Fibroblast of the aortic adventitia (primary cell): ENCODE data around the gene PACSIN3. TPM values are rescaled to one million over a fixed set of nuclear protein-coding genes. Genes with fewer than 3 reads are reported as not detected.

Source experiments
- DNase-seq: peaks from one replicate; pipeline ENCODE4 v3.0.0-alpha.2; 2010; ENCODE audit warnings: low read depth
- H3K4me3 ChIP-seq: 2 replicates; pipeline ENCODE4 v1.5.1; 2011; ENCODE audit warnings: low read depth, mild to moderate bottlenecking, control low read depth, low read length, moderate library complexity
- CTCF ChIP-seq: IDR thresholded peaks from 2 replicates; pipeline ENCODE4 v1.5.1; 2011; ENCODE audit warnings: mild to moderate bottlenecking, low read length, control low read depth, inconsistent platforms; ENCODE audit not compliant: insufficient read depth
- total RNA-seq: library from RNA; depleted of rRNA; stranded (reverse); fragments of >200 nt; gene quantifications from 2 replicates; pipeline ENCODE4 v1.2.3, GENCODE V29; 2012; ENCODE audit warnings: low replicate concordance

The PACSIN3 gene
- total RNA-seq = 28.8 and 31.6 TPM in 2 replicates

GRCh38 chr11:47186076-47186699 is at the start of gene PACSIN3:
Gene PACSIN3 (minus strand): TSS chr11:47186434. CDS start chr11:47182727, 3,707 bp downstream.
- peak within 1 kb of the TSS; percentile 65 for H3K4me3 ChIP-seq
- DNase-seq = no peak
- TF ChIP-seq CTCF = peak; percentile 0

GRCh38 chr11:47235163-47235562 is 48.9 kb upstream of the PACSIN3 start:
- DNase-seq = no peak
- TF ChIP-seq CTCF = no peak
- H3K4me3 ChIP-seq = no peak overlapping the region

GRCh38 chr11:47234669-47235100 is 48.5 kb upstream of the PACSIN3 start:
- DNase-seq = no peak
- H3K4me3 ChIP-seq = no peak overlapping the region
- TF ChIP-seq CTCF = no peak

- peak; percentile 74 for DNase-seq
- no peak overlapping the region for H3K4me3 ChIP-seq
- peak; percentile 56 for TF ChIP-seq CTCF
These were observed 47.9 kb upstream of the PACSIN3 start for GRCh38 chr11:47233989-47234668.

- no peak overlapping the region for H3K4me3 ChIP-seq
- DNase-seq = no peak
- no peak for TF ChIP-seq CTCF
These were observed 46.8 kb upstream of the PACSIN3 start for GRCh38 chr11:47233051-47233450.

- no peak for TF ChIP-seq CTCF
- no peak for DNase-seq
- no peak overlapping the region for H3K4me3 ChIP-seq
These were observed 42.9 kb upstream of the PACSIN3 start for GRCh38 chr11:47229161-47229560.
